A549 (cell line): ENCODE measurements around the gene GRAP2. TPM values are rescaled to one million over a fixed set of nuclear protein-coding genes. Genes with fewer than 3 reads are reported as not detected.
A peak's percentile ranks its signal among the peaks of the same experiment; 100 is the strongest.

Experiments
- ATAC-seq, 2 experiments: fragments of 200-7000 bp in 1 of 2; fragments of >200 bp in 1 of 2; cut with Nextera tagmentation in 1 of 2; cut with Tn5 transposase in 1 of 2; 3 replicates each; pipeline versions ENCODE4 v1.8.0 to v1.9.1; 2018 to 2020; ENCODE audit warnings: mild to moderate bottlenecking in 1 of 2, moderate library complexity in 1 of 2
- CTCF ChIA-PET: fragments of 300-600 bp; sonication (Branson Sonifier 250); formaldehyde crosslinking; extraction: SDS; loops from one replicate; lab custom pipeline; 2021; ENCODE audit warnings: antibody characterized with exemption, inconsistent platforms; lab: Yijun Ruan, JAX
- POLR2A ChIA-PET: fragments of 350-600 bp; formaldehyde crosslinking; extraction: SDS; loops from one replicate; lab custom pipeline; 2021; ENCODE audit warnings: antibody characterized with exemption, inconsistent platforms; lab: Yijun Ruan, JAX
- DNase-seq, 2 experiments: peaks; one replicate each; pipeline versions ENCODE4 v3.0.0 to v3.0.0-alpha.2; 2011 to 2016; ENCODE audit warnings: low read depth in 1 of 2, low spot score in 1 of 2
- FAIRE-seq: peaks from 2 replicates; lab custom pipeline; 2011; peaks lifted over from hg19 to GRCh38; lab: Jason Lieb, UNC
- H3K27ac ChIP-seq, 2 experiments: fragments of >200 bp; sonication (Bioruptor Twin); formaldehyde crosslinking; 3 replicates each; pipeline ENCODE4 v1.5.1; 2016 to 2017
- H3K4me1 ChIP-seq: fragments of >200 bp; sonication (Bioruptor Twin); formaldehyde crosslinking; 3 replicates; pipeline ENCODE4 v1.6.1; 2016
- H3K4me2 ChIP-seq: fragments of >200 bp; sonication (Bioruptor Twin); formaldehyde crosslinking; 3 replicates; pipeline ENCODE4 v1.6.1; 2016
- H3K4me3 ChIP-seq: fragments of >200 bp; sonication (Bioruptor Twin); formaldehyde crosslinking; 3 replicates; pipeline ENCODE4 v1.5.1; 2016
- H3K9me3 ChIP-seq: fragments of >200 bp; sonication (Bioruptor Twin); formaldehyde crosslinking; 3 replicates; pipeline ENCODE4 v1.6.1; 2016
- BHLHE40 ChIP-seq: IDR thresholded peaks from 2 replicates; pipeline ENCODE4 v1.6.1; 2012; ENCODE audit warnings: low read depth, low read length, inconsistent platforms
- E2F6 ChIP-seq: IDR thresholded peaks from 2 replicates; pipeline ENCODE4 v1.6.1; 2012; ENCODE audit warnings: low read depth, borderline replicate concordance
- EHMT2 ChIP-seq: fragments of 200-600 bp; sonication (generic); IDR thresholded peaks from 2 replicates; pipeline ENCODE4 v1.6.1; 2016; ENCODE audit warnings: antibody characterized with exemption, low read depth, mild to moderate bottlenecking, moderate library complexity
- GATA3 ChIP-seq: IDR thresholded peaks from 2 replicates; pipeline ENCODE4 v1.6.1; 2012; ENCODE audit warnings: borderline replicate concordance
- HDAC2 ChIP-seq: fragments of 200-600 bp; sonication (generic); IDR thresholded peaks from 2 replicates; pipeline ENCODE4 v1.6.1; 2016
- HES2 ChIP-seq: fragments of >200 bp; sonication (Bioruptor Twin); formaldehyde crosslinking; IDR thresholded peaks from 2 replicates; pipeline ENCODE4 v1.6.1; 2016
- HOXB13 ChIP-seq: fragments of 250-450 bp; sonication (Bioruptor Pico); IDR thresholded peaks from 2 replicates; pipeline ENCODE4 v1.5.0; 2020; ENCODE audit warnings: low read depth, mild to moderate bottlenecking, moderate library complexity
- HOXB5 ChIP-seq: fragments of 250-450 bp; sonication (Bioruptor Pico); IDR thresholded peaks from 2 replicates; pipeline ENCODE4 v1.5.0; 2020; ENCODE audit warnings: mild to moderate bottlenecking, moderate library complexity
- JUN ChIP-seq, 2 experiments: fragments of >200 bp; sonication (Bioruptor Twin); formaldehyde crosslinking; IDR thresholded peaks; 2 replicates in 1 of 2; 3 replicates in 1 of 2; pipeline ENCODE4 v1.6.1; 2016 to 2017
- KDM5A ChIP-seq: fragments of 200-600 bp; sonication (generic); IDR thresholded peaks from 2 replicates; pipeline ENCODE4 v1.6.1; 2016; ENCODE audit warnings: antibody characterized with exemption, mild to moderate bottlenecking
- MAFK ChIP-seq: fragments of 450-650 bp; IDR thresholded peaks from 2 replicates; pipeline ENCODE4 v1.6.1; 2014; ENCODE audit not compliant: partially characterized antibody
- MAZ ChIP-seq: fragments of 150-350 bp; IDR thresholded peaks from 2 replicates; pipeline ENCODE4 v1.6.1; 2014; ENCODE audit warnings: antibody characterized with exemption, low read depth, low read length, borderline replicate concordance
- NR3C1 ChIP-seq: fragments of >200 bp; sonication (Bioruptor Twin); formaldehyde crosslinking; IDR thresholded peaks from 3 replicates; pipeline ENCODE4 v1.6.1; 2017
- RFX5 ChIP-seq: fragments of 450-650 bp; IDR thresholded peaks from 2 replicates; pipeline ENCODE4 v1.7.1; 2014; ENCODE audit warnings: antibody characterized with exemption, mild to moderate bottlenecking, moderate library complexity
- RNF2 ChIP-seq: fragments of 200-600 bp; sonication (generic); IDR thresholded peaks from 2 replicates; pipeline ENCODE4 v1.6.1; 2016; ENCODE audit warnings: low read depth, mild to moderate bottlenecking, antibody characterized with exemption, moderate library complexity, borderline replicate concordance
- SREBF2 ChIP-seq: fragments of 450-650 bp; IDR thresholded peaks from 2 replicates; pipeline ENCODE4 v1.6.1; 2014; ENCODE audit warnings: mild to moderate bottlenecking, moderate library complexity
- TP53 ChIP-seq: fragments of 250-450 bp; sonication (Bioruptor Pico); IDR thresholded peaks from 2 replicates; pipeline ENCODE4 v1.5.0; 2021; ENCODE audit warnings: mild to moderate bottlenecking, moderate library complexity
- ZC3H11A ChIP-seq: fragments of 450-650 bp; IDR thresholded peaks from 2 replicates; pipeline ENCODE4 v1.6.1; 2014; ENCODE audit warnings: antibody characterized with exemption, mild to moderate bottlenecking
- ZNF302 ChIP-seq: fragments of 250-450 bp; sonication (Bioruptor Pico); IDR thresholded peaks from 2 replicates; pipeline ENCODE4 v1.9.0; 2021; ENCODE audit warnings: inconsistent platforms, mild to moderate bottlenecking, moderate library complexity
- WGBS: methylation state at CpG from one replicate; pipeline ENCODE4 v1.1.6; 2017; ENCODE audit errors: missing lambda C conversion rate; 5-methylcytosine and 5-hydroxymethylcytosine counted together
- polyA plus RNA-seq, 4 experiments: library from polyadenylated mRNA; depleted of rRNA in 3 of 4; stranded (reverse); fragments of >200 nt; fragmentation: RNase III in 1 of 4; extraction: RNeasy Plus Mini Kit Qiagen cat#74134 plus additional on column Dnase treatment in 1 of 4; gene quantifications; 2 replicates in 3 of 4; 3 replicates in 1 of 4; pipeline ENCODE4 v1.2.3, GENCODE V29; 2011 to 2017
- TF ChIP-seq, protein P1 (sequence below): fragments of >200 bp; sonication (Bioruptor Twin); formaldehyde crosslinking; IDR thresholded peaks from 3 replicates; pipeline ENCODE4 v1.6.1; 2016
- TF ChIP-seq, protein P2 (sequence below): fragments of 450-650 bp; IDR thresholded peaks from 2 replicates; pipeline ENCODE4 v1.6.1; 2014; ENCODE audit warnings: antibody characterized with exemption

GRAP2 gene
- polyA plus RNA-seq, 2 of the 4 experiments (the other 2 are of a cell fraction): not detected

DNA sequence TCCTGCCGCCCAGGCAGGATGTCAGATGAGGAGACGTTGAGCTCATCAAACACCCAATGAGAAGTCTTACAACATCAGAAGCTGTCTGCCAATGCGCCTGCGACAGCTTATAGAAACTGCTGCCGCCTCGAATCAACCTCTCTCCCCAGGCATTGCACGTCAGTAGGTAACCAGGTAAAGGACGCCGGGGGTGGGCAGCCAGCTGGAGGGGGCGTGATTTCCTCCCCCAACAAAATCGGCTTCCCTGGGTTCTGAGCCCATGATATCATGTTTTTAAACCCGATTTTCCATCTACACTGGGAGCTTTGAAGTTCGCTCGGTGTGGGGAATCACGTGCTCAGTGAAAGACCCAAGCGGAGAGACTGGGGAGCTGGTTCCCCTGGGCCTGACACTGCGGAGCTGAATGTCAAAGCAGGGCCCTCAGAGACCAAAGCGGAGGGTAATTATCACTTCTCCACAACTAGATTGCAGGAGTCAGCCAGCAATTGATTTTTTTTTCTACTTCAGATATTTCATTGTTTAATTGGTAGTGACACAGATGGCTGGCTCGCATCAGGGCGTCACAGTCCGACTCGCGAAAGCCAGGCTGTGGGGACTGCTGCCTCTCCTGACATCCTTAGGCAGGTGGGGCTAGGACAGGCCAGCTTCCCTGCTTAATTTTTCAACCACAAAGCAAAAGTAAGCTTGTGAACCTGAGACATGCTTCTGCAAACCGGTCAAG lies 109.2 kb downstream of the GRAP2 start:
- Histone ChIP-seq H3K9me3 (no peaks in the 10 kb centered on the region), H3K4me1 (no peaks in the 10 kb centered on the region), H3K4me2 (no peak overlapping the region), H3K27ac (no peak overlapping the region), H3K4me3 (no peak overlapping the region)
- TF ChIP-seq HOXB5 (CRISPR knock-in tag) (no peak), MAZ (no peak), NR3C1 (no peak), ZNF302 (CRISPR knock-in tag) (no peak), ZC3H11A (no peak), JUN (IDR thresholded peaks at IDR 0.05) (no peak), HDAC2 (no peak)
- 73% methylated on average over 20 of the region's 24 CpGs for WGBS
- ATAC-seq (no peak), DNase-seq (no peak), FAIRE-seq (no peak)
- POLR2A ChIA-PET: no interaction called here
- CTCF ChIA-PET: interaction anchor here (0.7 to 4.0 kb wide), 6 partner anchors 9 to 475 kb away, joined by 3 to 29 read pairs (median 3); no protein-coding TSS in a partner anchor

DNA sequence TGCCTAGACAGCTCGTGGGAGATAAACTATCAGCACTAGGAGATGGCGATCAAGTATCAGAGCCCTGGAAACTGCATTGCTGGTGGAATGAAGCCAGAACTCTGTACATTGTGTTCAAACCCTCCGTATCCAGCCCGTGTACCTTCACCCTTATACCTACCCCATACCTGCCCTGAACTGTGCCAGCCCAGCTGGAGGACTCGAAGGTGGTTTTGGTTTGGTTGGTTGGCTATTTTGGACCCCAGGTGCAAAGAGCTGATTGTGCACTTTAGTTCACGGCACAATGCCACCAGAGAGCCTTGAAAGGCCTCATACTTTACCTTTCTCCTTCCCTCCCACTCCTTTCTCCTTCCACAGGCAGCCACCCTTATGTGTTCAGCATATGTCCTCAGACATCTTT lies 109.9 kb downstream of the GRAP2 start:
- Histone ChIP-seq H3K9me3 (no peaks in the 10 kb centered on the region), H3K27ac (no peak overlapping the region)
- no peak for TF ChIP-seq RNF2
- peak; percentile 43 for TF ChIP-seq MAFK
- TF ChIP-seq, all 56 proteins: peak for 1
- no peak for FAIRE-seq
- Histone ChIP-seq H3K4me3 (no peak overlapping the region), H3K4me1 (no peaks in the 10 kb centered on the region), H3K4me2 (no peak overlapping the region)
- CTCF ChIA-PET: interaction anchor here (0.9 to 4.0 kb wide), 3 partner anchors 14 to 476 kb away, joined by 3 to 29 read pairs (median 9); no protein-coding TSS in a partner anchor
- ATAC-seq: no peak
- POLR2A ChIA-PET: no interaction called here
- WGBS: 59% methylated on average over 6 of the region's 6 CpGs
- no peak for DNase-seq

DNA sequence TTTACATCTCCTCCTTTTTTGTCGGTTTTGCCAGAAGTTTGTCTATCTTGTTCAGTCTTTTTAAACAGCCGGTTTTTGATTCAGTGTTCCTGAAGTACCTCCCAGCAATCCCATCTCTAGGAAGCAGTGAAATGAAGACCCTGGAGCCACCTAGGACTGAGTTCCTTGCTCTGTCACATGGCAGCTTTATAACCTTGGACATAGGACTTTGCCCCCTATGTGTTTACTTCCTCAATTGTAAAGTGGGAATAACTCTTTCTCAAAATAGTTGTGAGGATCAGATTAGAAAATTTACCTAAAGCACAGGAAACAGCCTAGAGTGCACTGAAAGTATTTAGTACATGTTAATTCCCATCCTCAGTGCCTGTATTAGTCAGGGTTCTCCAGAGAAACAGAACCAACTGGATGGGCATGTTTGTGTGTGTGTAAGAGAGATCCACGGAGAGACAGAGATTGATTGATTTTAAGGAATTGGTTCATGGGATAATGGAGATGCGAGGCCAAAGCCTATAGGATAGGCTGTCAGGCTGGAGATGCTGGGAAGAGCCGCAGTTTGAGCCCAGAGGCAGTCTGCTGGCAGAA lies 113.9 kb downstream of the GRAP2 start:
- no peak overlapping the region for H3K4me2 ChIP-seq
- 78% methylated on average over 5 of the region's 5 CpGs for WGBS
- H3K4me3 ChIP-seq: no peak overlapping the region
- ChIA-PET POLR2A (no interaction called here), CTCF (interaction anchor here (2.4 to 28.4 kb wide), 2 partner anchors 10 to 470 kb away, joined by 12 to 899 read pairs; partner anchors contain the start of gene RPS19BP1)
- no peaks in the 10 kb centered on the region for H3K9me3 ChIP-seq
- FAIRE-seq: no peak
- H3K27ac ChIP-seq: no peak overlapping the region
- no peak for TF ChIP-seq EHMT2
- no peak for TF ChIP-seq TP53
- TF ChIP-seq HOXB13 (CRISPR knock-in tag): no peak
- no peak for TF ChIP-seq RFX5
- ATAC-seq: no peak
- DNase-seq: no peak
- no peaks in the 10 kb centered on the region for H3K4me1 ChIP-seq

DNA sequence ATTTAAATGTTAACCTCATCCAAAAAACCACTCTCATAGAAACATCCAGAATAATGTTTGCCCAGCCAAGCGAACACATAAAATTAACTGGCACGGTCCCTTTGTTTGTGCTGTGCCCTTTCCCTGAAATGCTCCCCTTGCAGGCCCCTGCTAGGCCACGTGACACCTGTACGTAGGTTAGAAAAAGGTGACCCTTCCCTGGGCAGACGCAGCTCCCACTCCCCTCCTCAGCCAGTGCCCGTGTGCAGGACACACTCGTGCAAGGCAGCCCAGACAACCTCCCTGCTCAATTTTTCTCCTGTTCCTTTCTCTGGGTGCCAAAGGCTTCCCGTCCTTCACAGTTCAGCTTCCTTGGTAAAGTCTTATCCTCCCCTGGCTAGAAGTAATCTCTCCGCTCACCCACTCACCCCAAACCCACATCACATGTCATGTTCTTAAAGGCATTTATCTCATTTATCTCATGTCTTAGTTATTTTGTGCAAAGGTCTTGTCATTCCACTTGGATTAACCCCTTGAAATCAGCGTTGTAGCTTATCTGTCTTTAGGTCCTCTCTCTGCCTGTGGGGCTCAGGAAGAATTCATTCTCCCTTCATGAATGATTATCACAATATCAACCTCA lies 114.6 kb downstream of the GRAP2 start:
- Histone ChIP-seq H3K4me3 (no peak overlapping the region), H3K4me1 (no peaks in the 10 kb centered on the region)
- no peak for FAIRE-seq
- TF ChIP-seq E2F6 (no peak), MAZ (no peak), BHLHE40 (no peak), GATA3 (no peak), HES2 (no peak), KDM5A (no peak), SREBF2 (no peak), EHMT2 (no peak), HOXB5 (CRISPR knock-in tag) (no peak)
- TF ChIP-seq, protein P1, sequence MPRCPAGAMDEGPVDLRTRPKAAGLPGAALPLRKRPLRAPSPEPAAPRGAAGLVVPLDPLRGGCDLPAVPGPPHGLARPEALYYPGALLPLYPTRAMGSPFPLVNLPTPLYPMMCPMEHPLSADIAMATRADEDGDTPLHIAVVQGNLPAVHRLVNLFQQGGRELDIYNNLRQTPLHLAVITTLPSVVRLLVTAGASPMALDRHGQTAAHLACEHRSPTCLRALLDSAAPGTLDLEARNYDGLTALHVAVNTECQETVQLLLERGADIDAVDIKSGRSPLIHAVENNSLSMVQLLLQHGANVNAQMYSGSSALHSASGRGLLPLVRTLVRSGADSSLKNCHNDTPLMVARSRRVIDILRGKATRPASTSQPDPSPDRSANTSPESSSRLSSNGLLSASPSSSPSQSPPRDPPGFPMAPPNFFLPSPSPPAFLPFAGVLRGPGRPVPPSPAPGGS: no peak
- TF ChIP-seq, protein P2, sequence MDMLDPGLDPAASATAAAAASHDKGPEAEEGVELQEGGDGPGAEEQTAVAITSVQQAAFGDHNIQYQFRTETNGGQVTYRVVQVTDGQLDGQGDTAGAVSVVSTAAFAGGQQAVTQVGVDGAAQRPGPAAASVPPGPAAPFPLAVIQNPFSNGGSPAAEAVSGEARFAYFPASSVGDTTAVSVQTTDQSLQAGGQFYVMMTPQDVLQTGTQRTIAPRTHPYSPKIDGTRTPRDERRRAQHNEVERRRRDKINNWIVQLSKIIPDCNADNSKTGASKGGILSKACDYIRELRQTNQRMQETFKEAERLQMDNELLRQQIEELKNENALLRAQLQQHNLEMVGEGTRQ: no peak
- TF ChIP-seq, all 56 proteins: peak for 0
- Histone ChIP-seq H3K4me2 (no peak overlapping the region), H3K9me3 (no peaks in the 10 kb centered on the region), H3K27ac (no peak overlapping the region)
- DNase-seq (no peak), ATAC-seq (no peak)
- ChIA-PET POLR2A (no interaction called here), CTCF (interaction anchor here (2.4 to 28.4 kb wide), 2 partner anchors 9 to 471 kb away, joined by 12 to 899 read pairs; partner anchors contain the start of gene RPS19BP1)
- 73% methylated on average over 10 of the region's 10 CpGs for WGBS
